GM19240 (cell line): ENCODE measurements around the gene ENO2.
A peak's percentile ranks its signal among the peaks of the same experiment; 100 is the strongest.

Source experiments
- DNase-seq: peaks from one replicate; pipeline ENCODE4 v3.0.0; 2011; ENCODE audit warnings: low spot score; ENCODE audit not compliant: insufficient read length

Gene ENO2

DNA sequence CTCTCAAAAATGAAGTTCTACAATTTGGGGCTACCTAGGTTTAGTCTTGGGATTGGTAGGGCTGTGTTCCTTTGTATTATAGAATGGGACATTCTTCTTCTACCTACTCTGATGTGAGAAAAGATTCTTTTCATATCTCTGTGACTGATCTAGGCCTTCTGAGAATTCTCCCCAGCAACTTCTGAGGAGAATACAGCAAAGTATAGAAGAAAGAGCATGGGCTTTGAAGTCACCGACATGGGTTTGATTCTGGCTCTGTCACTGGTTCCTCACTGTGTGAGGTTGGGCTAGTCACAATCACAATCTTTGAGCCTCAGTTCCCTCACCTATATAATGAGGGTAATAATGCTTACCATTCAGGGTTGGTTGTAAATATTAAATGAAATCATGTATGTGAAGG is 18.4 kb downstream of the ENO2 start:
- no peak for DNase-seq

DNA sequence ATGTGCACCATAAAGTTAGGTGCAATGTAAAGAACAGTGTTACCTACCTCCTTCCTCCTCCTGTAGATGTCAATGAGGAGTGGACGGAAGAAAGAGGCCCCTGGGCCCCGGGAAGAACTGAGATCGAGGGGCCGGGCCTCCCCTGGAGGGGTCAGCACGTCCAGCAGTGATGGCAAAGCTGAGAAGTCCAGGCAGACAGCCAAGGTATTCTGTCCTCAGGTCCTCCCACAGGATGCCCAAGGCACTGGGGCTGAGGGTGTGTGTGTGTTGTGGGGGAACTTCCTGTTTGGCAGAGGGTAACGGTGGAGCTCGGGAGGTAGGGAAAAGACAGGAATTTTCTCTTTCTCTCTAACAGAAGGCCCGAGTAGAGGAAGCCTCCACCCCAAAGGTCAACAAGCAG is 19.7 kb downstream of the ENO2 start:
- DNase-seq: no peak

DNA sequence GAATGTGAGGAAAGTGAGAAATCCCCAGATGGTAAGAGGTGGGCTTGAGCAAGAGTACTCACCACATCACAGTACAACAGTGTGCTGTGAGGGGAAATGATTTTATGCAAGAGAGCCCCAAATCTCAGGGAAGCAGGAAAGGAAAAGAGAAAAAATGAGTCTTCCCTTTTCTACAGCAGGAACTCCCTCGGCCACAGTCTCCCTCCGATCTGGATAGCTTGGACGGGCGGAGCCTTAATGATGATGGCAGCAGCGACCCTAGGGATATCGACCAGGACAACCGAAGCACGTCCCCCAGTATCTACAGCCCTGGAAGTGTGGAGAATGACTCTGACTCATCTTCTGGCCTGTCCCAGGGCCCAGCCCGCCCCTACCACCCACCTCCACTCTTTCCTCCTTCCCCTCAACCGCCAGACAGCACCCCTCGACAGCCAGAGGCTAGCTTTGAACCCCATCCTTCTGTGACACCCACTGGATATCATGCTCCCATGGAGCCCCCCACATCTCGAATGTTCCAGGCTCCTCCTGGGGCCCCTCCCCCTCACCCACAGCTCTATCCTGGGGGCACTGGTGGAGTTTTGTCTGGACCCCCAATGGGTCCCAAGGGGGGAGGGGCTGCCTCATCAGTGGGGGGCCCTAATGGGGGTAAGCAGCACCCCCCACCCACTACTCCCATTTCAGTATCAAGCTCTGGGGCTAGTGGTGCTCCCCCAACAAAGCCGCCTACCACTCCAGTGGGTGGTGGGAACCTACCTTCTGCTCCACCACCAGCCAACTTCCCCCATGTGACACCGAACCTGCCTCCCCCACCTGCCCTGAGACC is 21.2 kb downstream of the ENO2 start:
- DNase-seq: no peak

DNA sequence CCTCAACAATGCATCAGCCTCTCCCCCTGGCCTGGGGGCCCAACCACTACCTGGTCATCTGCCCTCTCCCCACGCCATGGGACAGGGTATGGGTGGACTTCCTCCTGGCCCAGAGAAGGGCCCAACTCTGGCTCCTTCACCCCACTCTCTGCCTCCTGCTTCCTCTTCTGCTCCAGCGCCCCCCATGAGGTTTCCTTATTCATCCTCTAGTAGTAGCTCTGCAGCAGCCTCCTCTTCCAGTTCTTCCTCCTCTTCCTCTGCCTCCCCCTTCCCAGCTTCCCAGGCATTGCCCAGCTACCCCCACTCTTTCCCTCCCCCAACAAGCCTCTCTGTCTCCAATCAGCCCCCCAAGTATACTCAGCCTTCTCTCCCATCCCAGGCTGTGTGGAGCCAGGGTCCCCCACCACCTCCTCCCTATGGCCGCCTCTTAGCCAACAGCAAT is 21.8 kb downstream of the ENO2 start:
- no peak for DNase-seq

DNA sequence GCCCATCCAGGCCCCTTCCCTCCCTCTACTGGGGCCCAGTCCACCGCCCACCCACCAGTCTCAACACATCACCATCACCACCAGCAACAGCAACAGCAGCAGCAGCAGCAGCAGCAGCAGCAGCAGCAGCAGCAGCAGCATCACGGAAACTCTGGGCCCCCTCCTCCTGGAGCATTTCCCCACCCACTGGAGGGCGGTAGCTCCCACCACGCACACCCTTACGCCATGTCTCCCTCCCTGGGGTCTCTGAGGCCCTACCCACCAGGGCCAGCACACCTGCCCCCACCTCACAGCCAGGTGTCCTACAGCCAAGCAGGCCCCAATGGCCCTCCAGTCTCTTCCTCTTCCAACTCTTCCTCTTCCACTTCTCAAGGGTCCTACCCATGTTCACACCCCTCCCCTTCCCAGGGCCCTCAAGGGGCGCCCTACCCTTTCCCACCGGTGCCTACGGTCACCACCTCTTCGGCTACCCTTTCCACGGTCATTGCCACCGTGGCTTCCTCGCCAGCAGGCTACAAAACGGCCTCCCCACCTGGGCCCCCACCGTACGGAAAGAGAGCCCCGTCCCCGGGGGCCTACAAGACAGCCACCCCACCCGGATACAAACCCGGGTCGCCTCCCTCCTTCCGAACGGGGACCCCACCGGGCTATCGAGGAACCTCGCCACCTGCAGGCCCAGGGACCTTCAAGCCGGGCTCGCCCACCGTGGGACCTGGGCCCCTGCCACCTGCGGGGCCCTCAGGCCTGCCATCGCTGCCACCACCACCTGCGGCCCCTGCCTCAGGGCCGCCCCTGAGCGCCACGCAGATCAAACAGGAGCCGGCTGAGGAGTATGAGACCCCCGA is 22.5 kb downstream of the ENO2 start:
- no peak for DNase-seq

DNA sequence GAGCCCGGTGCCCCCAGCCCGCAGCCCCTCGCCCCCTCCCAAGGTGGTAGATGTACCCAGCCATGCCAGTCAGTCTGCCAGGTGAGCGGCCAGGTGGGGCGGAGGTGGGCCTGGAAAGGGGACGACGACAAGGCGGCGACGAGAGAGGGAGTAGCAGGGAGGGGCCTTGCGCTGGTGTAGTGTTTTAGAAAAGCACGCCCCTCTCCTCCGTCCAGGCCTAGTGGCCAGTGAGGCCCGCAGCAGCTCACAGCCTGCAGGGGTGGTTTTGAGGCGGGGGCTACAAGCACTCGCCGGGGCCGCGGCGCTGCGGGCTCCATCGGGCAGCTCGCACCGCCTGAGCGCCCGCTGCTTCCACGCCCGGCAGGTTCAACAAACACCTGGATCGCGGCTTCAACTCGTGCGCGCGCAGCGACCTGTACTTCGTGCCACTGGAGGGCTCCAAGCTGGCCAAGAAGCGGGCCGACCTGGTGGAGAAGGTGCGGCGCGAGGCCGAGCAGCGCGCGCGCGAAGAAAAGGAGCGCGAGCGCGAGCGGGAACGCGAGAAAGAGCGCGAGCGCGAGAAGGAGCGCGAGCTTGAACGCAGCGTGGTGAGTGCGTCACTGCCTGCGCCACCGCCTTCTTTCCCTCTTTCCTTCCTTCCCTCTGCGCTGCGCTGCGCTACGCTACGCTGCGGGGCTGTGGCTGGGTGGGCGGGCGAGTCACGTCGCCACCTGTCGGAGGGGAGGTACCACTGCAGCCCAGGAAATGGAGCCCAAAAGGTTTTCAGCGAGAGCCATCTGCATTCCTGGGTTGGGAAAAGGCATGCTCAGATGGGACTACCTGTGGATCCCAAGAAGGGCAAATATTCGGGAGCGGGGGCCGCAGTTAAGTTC is 23.3 kb downstream of the ENO2 start:
- DNase-seq: peak; percentile 67

DNA sequence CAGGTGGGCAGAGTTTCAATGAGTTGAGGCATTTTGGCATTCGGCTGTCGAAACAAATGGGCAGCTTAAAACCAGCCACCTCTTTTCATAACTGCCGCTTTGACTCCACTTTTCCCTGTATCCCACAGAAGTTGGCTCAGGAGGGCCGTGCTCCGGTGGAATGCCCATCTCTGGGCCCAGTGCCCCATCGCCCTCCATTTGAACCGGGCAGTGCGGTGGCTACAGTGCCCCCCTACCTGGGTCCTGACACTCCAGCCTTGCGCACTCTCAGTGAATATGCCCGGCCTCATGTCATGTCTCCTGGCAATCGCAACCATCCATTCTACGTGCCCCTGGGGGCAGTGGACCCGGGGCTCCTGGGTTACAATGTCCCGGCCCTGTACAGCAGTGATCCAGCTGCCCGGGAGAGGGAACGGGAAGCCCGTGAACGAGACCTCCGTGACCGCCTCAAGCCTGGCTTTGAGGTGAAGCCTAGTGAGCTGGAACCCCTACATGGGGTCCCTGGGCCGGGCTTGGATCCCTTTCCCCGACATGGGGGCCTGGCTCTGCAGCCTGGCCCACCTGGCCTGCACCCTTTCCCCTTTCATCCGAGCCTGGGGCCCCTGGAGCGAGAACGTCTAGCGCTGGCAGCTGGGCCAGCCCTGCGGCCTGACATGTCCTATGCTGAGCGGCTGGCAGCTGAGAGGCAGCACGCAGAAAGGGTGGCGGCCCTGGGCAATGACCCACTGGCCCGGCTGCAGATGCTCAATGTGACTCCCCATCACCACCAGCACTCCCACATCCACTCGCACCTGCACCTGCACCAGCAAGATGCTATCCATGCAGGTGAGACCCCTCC is 24.2 kb downstream of the ENO2 start:
- DNase-seq: no peak

DNA sequence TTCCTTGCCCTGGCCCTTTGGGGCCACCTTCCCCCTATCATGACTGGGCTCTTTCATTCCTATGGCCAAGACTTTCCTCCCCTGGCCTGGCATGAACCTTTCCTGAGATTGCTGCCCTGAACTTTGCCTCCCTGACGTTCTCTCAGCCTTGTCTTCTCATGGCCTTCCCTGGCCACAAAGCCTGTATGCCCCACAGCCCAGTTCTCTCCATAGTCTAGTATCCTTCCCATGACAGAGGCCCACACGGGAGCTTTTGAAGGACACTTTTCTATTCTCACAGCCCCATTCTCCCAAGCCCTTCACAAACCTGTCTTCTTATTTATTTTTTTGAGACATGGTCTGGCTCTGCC is 24.8 kb downstream of the ENO2 start:
- DNase-seq: no peak

DNA sequence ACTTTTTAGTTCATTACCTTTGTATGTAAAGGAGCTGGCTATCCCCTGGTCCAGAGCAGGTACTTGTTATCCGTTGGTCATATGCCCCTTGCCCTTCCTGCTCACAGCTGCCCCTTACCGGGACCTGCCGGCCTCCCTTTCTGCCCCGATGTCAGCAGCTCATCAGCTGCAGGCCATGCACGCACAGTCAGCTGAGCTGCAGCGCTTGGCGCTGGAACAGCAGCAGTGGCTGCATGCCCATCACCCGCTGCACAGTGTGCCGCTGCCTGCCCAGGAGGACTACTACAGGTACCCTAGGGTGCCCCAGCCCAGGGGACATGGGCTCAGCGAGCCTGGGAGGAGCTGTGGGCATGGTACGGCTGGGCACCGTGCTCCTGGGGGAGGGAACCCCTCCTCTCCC is 26.9 kb downstream of the ENO2 start:
- DNase-seq: no peak

DNA sequence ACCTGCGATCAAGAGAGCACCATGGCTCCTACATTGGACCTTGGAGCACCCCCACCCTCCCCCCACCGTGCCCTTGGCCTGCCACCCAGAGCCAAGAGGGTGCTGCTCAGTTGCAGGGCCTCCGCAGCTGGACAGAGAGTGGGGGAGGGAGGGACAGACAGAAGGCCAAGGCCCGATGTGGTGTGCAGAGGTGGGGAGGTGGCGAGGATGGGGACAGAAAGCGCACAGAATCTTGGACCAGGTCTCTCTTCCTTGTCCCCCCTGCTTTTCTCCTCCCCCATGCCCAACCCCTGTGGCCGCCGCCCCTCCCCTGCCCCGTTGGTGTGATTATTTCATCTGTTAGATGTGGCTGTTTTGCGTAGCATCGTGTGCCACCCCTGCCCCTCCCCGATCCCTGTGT is 27.4 kb downstream of the ENO2 start:
- DNase-seq: no peak

DNA sequence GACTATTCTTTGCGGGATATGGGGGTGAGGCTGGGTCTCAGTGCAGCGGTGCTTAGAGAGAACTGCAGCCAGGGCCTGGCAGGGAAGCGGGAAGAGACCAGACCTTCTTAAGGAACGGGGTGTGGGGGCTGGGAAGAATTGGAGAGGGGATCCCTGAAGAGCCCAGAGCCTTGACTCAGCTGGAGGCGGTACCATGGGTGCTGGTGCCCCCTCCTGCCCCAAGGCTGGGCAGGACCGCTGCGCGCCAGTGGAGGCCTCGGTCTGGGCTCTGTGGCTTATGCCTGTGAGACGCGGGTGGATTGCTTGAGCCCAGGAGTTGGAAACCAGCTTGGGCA is 27.9 kb downstream of the ENO2 start:
- no peak for DNase-seq

DNA sequence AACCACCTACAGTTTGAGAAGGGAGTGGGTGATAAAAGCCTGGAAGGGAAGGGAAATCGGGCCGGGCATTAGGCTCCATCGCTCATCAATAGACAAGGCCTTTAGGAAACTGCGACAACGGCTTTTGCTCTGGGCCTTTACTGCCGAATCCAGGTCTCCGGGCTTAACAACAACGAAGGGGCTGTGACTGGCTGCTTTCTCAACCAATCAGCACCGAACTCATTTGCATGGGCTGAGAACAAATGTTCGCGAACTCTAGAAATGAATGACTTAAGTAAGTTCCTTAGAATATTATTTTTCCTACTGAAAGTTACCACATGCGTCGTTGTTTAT is 29.0 kb downstream of the ENO2 start:
- peak; percentile 88 for DNase-seq

DNA sequence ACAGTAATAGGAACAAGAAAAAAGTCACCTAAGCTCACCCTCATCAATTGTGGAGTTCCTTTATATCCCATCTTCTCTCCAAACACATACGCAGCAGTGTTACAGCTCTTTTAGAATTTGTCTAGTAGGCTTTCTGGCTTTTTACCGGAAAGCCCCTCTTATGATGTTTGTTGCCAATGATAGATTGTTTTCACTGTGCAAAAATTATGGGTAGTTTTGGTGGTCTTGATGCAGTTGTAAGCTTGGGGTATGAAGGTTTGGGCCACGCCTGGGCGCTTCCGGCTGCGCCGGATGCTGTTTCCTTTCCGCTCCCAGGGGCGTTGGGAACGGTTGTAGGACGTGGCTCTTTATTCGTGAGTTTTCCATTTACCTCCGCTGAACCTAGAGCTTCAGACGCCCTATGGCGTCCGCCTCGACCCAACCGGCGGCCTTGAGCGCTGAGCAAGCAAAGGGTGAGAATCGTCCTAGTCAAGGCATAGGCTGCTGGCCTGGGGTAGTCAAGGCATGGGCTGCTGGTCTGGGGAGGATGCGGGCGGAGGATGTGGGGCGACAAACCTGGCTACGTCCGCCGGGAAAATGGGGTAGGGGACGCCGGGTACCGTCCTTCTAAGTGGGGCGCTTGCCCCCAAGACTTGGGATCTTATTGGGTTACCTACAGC is 29.5 kb downstream of the ENO2 start, which contains the start of the genes C12orf57 and RNU7-1:
Gene C12orf57, plus strand, starts transcription at position 301 of the 659 bp plus-strand sequence. Its CDS starts 100 bp downstream, at position 401.
Gene RNU7-1, plus strand, starts transcription at position 95 of the 659 bp plus-strand sequence.
- DNase-seq: peak; percentile 42

DNA sequence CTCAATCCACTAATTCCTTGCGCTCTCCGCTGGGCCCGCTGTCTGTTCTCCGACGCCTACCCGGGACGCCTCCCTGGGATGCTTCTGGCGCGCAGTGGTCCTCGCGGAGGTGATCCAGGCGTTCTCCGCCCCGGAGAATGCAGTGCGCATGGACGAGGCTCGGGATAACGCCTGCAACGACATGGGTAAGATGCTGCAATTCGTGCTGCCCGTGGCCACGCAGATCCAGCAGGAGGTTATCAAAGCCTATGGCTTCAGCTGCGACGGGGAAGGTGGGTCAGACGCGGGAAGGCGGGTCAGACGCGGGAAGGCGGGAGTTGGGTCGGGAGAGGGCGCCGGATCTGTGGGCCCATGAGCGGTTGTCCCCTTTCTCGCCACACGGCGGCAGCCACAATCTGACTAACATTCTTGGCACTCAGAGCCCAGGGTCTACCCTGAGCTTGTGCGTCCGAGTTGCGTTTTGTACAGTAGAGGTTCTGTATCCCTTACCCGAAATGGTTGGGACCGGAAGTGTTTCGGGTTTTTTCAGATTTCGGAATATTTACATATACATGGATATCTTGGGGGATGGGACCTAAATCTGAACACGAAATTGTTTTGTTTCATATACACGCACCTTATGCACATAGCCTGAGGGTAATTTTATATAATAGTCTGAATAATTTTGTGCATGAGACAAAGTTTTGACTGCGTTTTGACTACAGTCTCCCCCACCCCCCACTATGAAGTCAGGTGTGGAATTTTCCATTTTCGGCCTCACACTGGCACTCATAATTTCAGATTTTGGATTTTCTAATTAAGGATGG is 30.2 kb downstream of the ENO2 start:
- DNase-seq: peak; percentile 46

DNA sequence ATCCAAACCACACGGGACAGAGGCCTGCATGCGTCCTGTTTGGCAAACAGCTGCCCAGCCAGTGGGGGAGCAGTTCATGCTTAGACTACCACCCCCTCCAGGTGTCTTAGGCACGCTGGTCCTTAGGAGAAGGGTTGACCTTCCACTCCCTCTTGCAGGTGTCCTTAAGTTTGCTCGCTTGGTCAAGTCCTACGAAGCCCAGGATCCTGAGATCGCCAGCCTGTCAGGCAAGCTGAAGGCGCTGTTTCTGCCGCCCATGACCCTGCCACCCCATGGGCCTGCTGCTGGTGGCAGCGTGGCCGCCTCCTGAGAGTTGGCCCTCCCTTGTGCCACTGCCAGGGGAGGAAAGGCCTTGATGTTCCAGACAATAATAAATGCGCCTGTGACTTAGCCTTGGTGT is 31.2 kb downstream of the ENO2 start:
- no peak for DNase-seq

DNA sequence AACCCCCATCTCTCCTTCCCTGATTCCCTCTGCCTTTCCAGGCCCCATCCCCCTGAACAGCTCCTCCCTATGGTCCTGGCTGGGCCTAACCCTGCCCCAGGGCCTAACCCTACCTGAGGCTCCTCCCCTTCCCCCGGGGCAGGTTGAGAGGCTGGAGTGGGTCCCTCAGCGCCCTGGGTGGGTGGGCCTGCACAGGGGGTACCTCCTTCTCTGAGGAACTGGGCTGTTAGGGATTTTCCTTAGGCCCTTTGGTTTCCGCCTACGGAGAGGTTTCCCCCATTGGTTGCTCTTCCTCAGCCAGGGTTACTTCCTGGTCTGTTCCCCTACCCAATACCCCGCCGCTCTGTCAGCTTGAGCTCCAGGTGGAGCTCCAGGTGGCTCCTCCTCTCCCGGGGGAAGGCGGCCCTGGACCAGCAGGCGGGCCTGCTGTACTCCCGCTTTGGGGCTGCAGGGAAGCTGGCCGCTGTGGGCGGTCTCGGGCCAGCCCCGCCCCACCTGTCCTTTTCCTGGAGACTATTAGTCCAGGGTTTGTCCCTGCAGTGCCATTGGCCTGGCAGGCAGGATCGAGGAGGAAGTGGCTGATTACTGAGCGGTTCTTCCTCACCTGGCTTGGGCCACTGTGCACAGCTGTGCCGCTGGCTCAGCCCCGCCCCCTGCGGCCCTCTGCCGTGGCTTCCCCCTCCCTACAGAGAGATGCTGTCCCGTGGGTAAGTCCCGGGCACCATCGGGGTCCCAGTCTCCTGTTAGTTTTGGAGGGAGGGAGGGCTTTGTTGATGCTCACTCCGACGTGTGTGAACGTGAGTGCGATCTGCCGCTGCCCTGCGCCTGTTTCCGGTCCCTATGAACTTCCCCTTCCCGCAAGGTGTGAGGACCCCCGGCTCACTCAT is 31.9 kb downstream of the ENO2 start:
- DNase-seq: no peak

DNA sequence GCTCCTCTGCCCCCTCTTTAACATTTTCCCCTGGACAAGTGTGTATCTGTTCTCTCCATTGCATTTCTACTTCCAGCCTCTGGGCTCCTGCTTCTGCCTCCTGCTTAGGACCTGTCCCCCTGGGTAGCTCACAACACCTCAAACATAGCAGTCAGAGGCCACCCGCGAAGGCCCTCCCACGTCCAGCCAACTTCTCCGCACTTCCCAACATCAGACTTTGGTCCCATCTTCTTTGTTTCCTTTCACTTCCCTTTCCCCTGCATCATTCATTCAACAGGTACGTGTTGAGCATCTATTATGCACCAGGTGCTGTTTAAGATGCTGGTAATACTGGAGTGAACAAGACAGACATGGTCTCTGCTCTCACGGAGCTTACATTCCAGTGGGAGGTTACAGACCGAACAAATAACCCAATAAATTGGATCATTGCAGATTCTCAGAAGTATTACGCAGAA is 32.6 kb downstream of the ENO2 start:
- DNase-seq: no peak

DNA sequence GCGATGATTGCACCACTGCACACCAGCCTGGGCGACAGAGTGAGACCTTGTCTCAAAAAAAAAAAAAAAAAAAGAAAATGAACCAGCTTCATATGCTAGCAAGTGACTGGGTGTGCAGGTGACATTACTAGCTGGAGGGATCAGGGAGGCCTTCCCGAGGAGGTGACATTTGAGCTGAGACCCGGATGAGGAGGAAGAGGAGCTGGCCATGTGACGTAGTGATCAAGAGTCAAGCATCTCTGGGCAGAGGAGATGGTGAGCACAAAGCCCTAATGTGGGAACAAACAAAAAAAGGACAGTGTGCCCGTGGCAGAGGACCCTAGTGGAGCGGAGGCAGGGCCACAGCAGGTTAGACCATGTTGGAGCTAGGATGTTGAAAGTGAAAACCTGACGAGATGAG is 33.2 kb downstream of the ENO2 start:
- no peak for DNase-seq
